ENCODE data around the gene ZSCAN26. TPM values are rescaled to one million over a fixed set of nuclear protein-coding genes. Genes with fewer than 3 reads are reported as not detected.

The ZSCAN26 gene
- polyA plus RNA-seq, 1 of the 3 experiments (the other 2 are of a cell fraction), result 11.0 TPM

GRCh38 chr6:28277746-28278145, 10.8 kb downstream of the ZSCAN26 start:
- no peak for DNase-seq
- H3K4me3 ChIP-seq (ENCODE audit: low read depth in 2 of 2, low read length in 1 of 2), result no peak overlapping the region
- no peak overlapping the region for H3K27ac ChIP-seq (ENCODE audit: low read depth in 2 of 2, low read length in 1 of 2)
- H3K79me2 ChIP-seq (ENCODE audit: insufficient read depth), result peaks cover 9% of the 10 kb centered on the region; the same call in 1 of the 2 replicates
- no peaks in the 10 kb centered on the region for H3K9me3 ChIP-seq
- 55% methylated on average over 3 of the region's 3 CpGs for WGBS (ENCODE audit: low lambda C conversion rate)
- H2AFZ ChIP-seq (ENCODE audit: low read depth), result no peak overlapping the region
- no peaks in the 10 kb centered on the region for H3K9me2 ChIP-seq
- ChIA-PET CTCF (interaction anchor here (1.5 kb wide), 1 partner anchor 51 kb away, joined by 3 read pairs; no protein-coding TSS in a partner anchor), POLR2A (no interaction called here)
- no peak for TF ChIP-seq RFX5 (IDR thresholded peaks at IDR 0.05; ENCODE audit: low read length)
- no peak for TF ChIP-seq CTCF (IDR thresholded peaks at IDR 0.05)
- TF ChIP-seq IRF3 (IDR thresholded peaks at IDR 0.05; ENCODE audit: low read depth, low read length), result no peak
- TF ChIP-seq TAF1 (IDR thresholded peaks at IDR 0.05; ENCODE audit: borderline replicate concordance, low read depth, low read length), result no peak
- TF ChIP-seq EP300 (IDR thresholded peaks at IDR 0.05; ENCODE audit: borderline replicate concordance in 1 of 2, low read depth in 1 of 2, low read length in 1 of 2), result no peak
- TF ChIP-seq FOSL2 (IDR thresholded peaks at IDR 0.05; ENCODE audit: borderline replicate concordance, low read depth), result no peak
- TF ChIP-seq USF1 (IDR thresholded peaks at IDR 0.05; ENCODE audit: borderline replicate concordance, low read depth), result no peak
- TF ChIP-seq GATA2 (CRISPR knock-in tag; IDR thresholded peaks at IDR 0.05), result no peak
- no peak for TF ChIP-seq NFIC (IDR thresholded peaks at IDR 0.05; ENCODE audit: borderline replicate concordance)
- no peak for TF ChIP-seq MEF2A (IDR thresholded peaks at IDR 0.05; ENCODE audit: borderline replicate concordance, low read depth)
- TF ChIP-seq FOXJ3 (CRISPR knock-in tag; IDR thresholded peaks at IDR 0.05), result no peak
- TF ChIP-seq POLR2AphosphoS5 (IDR thresholded peaks at IDR 0.05; ENCODE audit: low read depth, low read length), result no peak
- no peak for TF ChIP-seq RAD21 (IDR thresholded peaks at IDR 0.05; ENCODE audit: low read length)
- no peaks in the 10 kb centered on the region for H3K27me3 ChIP-seq (ENCODE audit: insufficient read depth)
- H4K20me1 ChIP-seq (ENCODE audit: insufficient read depth), result no peaks in the 10 kb centered on the region
- no peak overlapping the region for H3K9ac ChIP-seq
- peaks cover 8% of the 10 kb centered on the region for H3F3A ChIP-seq (replicated peaks; ENCODE audit: insufficient read depth)
- peaks cover 0 to 7% of the 10 kb centered on the region in 2 experiments; a peak in 2 of 4 replicates for H3K4me1 ChIP-seq (ENCODE audit: control insufficient read depth in 1 of 2, insufficient read depth in 2 of 2, low read depth in 1 of 2, low read length in 1 of 2)
- peaks cover 34 to 43% of the 10 kb centered on the region in 2 experiments for H3K36me3 ChIP-seq (replicated peaks in 1 of 2; ENCODE audit: control insufficient read depth in 1 of 2, insufficient read depth in 2 of 2, low read length in 1 of 2)
- no peak overlapping the region for H3K4me2 ChIP-seq
